Fibroblast of villous mesenchyme (primary cell): ENCODE results near the gene CFLAR. TPM values are rescaled to one million over a fixed set of nuclear protein-coding genes. Genes with fewer than 3 reads are reported as not detected.
A peak's percentile ranks its signal among the peaks of the same experiment; 100 is the strongest.
"Not testable (repeated sequence)": the region's sequence is repeated elsewhere in the genome, so short reads cannot be mapped to it uniquely, and the experiment has no call there.

ENCODE experiments used
- DNase-seq: peaks from one replicate; pipeline ENCODE4 v3.0.0-alpha.2; 2010; ENCODE audit warnings: low read depth
- H3K4me3 ChIP-seq: 2 replicates; pipeline ENCODE4 v1.5.1; 2011; ENCODE audit warnings: low read depth, mild to moderate bottlenecking, low read length
- CTCF ChIP-seq: IDR thresholded peaks from 2 replicates; pipeline ENCODE4 v1.5.1; 2012; ENCODE audit warnings: low read depth, mild to moderate bottlenecking, low read length; ENCODE audit not compliant: insufficient read depth
- total RNA-seq: library from RNA; depleted of rRNA; stranded (reverse); fragments of >200 nt; gene quantifications from 2 replicates; pipeline ENCODE4 v1.2.3, GENCODE V29; 2012

The CFLAR gene
- total RNA-seq, 1 donor, result 143 TPM

DNA sequence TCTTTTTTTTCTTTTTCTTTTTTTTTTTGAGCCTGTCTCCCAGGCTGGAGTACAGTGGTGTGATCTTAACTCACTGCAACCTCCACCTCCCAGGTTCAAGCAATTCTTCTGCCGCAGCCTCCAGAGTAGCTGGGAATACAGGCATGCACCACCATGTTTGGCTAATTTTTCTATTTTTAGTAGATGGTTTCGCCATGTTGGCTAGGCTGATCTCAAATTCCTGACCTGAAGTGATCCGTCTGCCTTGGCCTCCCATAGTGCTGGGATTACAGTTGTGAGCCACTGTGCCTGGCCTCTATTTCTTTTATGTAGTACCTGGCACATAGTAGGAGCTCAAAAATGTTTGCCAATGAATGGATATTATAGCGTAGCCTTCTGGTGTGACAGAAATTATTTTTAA, 6.8 kb upstream of the CFLAR start:
- no peak overlapping the region for H3K4me3 ChIP-seq
- no peak for DNase-seq
- TF ChIP-seq CTCF, result no peak

GRCh38 chr2:201110615-201111014, 5.3 kb upstream of the CFLAR start:
- H3K4me3 ChIP-seq, result no peak overlapping the region
- no peak for TF ChIP-seq CTCF
- DNase-seq, result no peak

DNA sequence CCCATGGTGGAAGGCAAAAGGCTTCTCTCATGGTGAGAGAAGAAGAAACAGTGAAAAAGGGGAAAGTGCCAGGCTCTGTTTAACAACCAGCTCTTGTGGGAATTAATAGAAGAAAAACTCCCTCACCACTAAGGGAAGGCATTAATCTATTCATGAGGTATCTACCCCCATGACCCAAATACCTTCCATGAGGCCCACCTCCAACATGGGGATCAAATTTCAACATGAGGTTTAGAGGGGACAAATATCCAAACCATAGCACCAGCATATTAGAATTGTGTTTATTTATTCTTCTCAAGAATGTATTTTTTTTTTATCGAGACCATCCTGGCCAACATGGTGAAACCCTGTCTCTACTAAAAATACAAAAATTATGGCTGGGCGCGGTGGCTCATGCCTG, 4.9 kb upstream of the CFLAR start:
- no peak for TF ChIP-seq CTCF
- no peak overlapping the region for H3K4me3 ChIP-seq
- DNase-seq, result no peak

DNA sequence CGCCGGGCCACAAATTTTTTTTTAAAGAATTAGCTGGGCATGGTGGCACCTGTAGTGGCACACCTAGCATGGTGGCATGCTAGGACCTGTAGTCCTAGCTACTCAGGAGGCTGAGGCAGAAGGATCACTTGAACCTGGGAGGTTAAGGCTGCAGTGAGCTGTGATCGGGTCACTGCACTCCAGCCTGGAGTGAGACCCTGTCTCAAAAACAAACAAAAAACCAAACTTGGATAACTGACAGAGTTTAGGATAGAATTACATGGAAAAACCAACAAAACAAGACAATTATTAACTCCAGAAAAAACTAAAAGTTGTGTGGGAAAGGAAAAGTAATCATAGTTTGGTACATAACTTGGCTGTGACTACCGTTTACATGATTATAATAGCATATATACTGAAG, 1.6 kb upstream of the CFLAR start:
- no peak overlapping the region for H3K4me3 ChIP-seq
- no peak for TF ChIP-seq CTCF
- DNase-seq, result no peak

DNA sequence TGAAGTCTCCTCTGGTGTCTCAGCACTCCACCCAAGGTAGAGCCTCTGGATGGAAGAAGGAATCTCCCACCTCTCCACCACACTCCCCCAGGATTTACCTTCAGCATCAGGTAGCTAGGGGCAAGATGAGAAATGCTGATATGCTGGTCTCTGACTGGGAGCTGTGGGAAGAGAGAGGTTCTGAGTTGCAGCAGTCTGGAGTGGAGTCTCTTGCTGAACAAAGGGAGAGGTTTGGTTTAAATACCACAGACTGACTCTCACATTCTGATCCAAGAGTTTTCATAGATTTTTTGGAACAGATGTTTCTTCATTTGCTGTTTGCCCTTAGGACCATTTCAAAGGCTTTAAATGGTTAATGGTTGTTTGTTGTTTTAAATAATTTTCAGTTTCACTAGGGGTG, 1.1 kb upstream of the CFLAR start:
- no peak for TF ChIP-seq CTCF
- DNase-seq, result no peak
- H3K4me3 ChIP-seq, result peak overlapping the region; percentile 77

DNA sequence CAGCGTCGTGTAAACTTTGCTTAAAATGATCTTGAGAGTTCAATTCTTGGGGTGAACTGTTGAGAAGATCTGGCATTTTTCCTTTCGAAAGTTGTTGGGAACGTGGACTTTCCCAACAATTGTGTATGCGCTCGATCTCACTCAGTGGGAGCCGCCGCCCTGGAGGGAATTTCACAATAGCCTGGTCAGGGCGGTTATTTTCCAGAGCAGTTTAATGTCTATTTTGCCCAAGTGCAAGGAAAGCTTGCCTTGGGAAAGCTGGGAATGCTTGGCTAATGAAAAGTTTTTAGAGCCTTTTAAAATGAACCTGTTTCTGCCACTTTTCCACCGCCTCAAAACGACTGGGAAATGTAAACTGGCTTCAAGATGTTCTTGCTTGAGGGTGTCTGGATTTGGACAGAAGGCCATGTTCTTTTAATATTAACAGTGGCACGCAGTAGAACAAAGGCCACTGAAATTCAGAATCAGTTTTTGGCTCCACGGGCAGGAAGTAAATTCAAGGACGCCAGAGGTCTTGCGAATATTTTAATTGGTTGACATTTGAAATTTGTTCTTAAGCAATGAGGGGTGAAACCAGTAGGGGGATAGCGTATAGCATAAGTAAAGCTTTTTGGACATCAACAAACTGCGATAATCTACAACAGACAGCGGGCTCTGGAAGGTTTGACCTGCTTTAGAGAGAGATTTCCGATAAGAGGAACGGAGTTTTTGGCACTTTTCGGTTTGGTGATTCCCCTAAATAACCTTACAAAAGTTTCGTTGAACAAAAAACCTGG, 1.2 kb downstream of the CFLAR start:
- peak overlapping the region; percentile 77 for H3K4me3 ChIP-seq
- TF ChIP-seq CTCF, result peak; percentile 36
- peak; percentile 97 for DNase-seq

- DNase-seq, result not testable (repeated sequence)
- H3K4me3 ChIP-seq, result peak overlapping the region; percentile 77
Measured at GRCh38 chr2:201117735-201118094, 1.8 kb downstream of the CFLAR start.
